OCI-LY3 (cell line): ENCODE data around the gene MYLIP.

Experiments
- H2AFZ ChIP-seq: fragments of 200-600, 300-600 bp; shearing (Covaris generic); 2 replicates; pipeline ENCODE4 v1.6.0; 2014; ENCODE audit warnings: antibody characterized with exemption, low read depth, low read length
- H3K27ac ChIP-seq: fragments of 200-600, 300-600 bp; sonication (generic); 2 replicates; pipeline ENCODE4 v1.5.1; 2014; ENCODE audit warnings: mild to moderate bottlenecking, low read length, moderate library complexity, mixed read lengths
- H3K27me3 ChIP-seq: fragments of 200-600, 300-600 bp; sonication (generic); 2 replicates; pipeline ENCODE4 v1.6.1; 2014; ENCODE audit warnings: low read depth, low read length, mixed read lengths
- H3K36me3 ChIP-seq: fragments of 200-600, 300-600 bp; sonication (generic); replicated peaks from 2 replicates; pipeline ENCODE3; 2014; ENCODE audit warnings: low read depth, low read length, mixed read lengths
- H3K4me1 ChIP-seq: fragments of 300-600, 200-600 bp; sonication (generic); 2 replicates; pipeline ENCODE4 v1.6.1; 2014; ENCODE audit warnings: low read length, mixed read lengths
- H3K4me2 ChIP-seq: fragments of 200-600, 300-600 bp; sonication (generic); 2 replicates; pipeline ENCODE4 v1.6.1; 2014; ENCODE audit warnings: low read length, mixed read lengths
- H3K4me3 ChIP-seq: fragments of 300-600, 200-600 bp; sonication (generic); 2 replicates; pipeline ENCODE4 v1.5.1; 2014; ENCODE audit warnings: antibody characterized with exemption, mild to moderate bottlenecking, low read length, moderate library complexity
- H3K79me2 ChIP-seq: fragments of 300-600, 200-600 bp; shearing (Covaris generic); 2 replicates; pipeline ENCODE4 v1.6.1; 2014; ENCODE audit warnings: mild to moderate bottlenecking, low read length, mixed read lengths
- H3K9ac ChIP-seq: fragments of 300-600, 200-600 bp; shearing (Covaris generic); 2 replicates; pipeline ENCODE4 v1.6.0; 2014; ENCODE audit warnings: mild to moderate bottlenecking, low read length, moderate library complexity
- H3K9me3 ChIP-seq: fragments of 200-600, 300-600 bp; shearing (Covaris generic); 2 replicates; pipeline ENCODE4 v1.6.1; 2014; ENCODE audit warnings: low read length, mixed read lengths; ENCODE audit not compliant: insufficient read depth
- H4K20me1 ChIP-seq: fragments of 200-600, 300-600 bp; sonication (generic); 2 replicates; pipeline ENCODE4 v1.6.1; 2016; ENCODE audit warnings: low read length, mixed read lengths; ENCODE audit not compliant: insufficient read depth
- EZH2phosphoT487 ChIP-seq: fragments of 200-600 bp; shearing (Covaris generic); IDR thresholded peaks from 2 replicates; pipeline ENCODE4 v1.6.1; 2018; ENCODE audit warnings: antibody characterized with exemption, mixed run types, low read depth
- TF ChIP-seq, protein P1 (sequence below): fragments of 200-600, 300-600 bp; sonication (generic); IDR thresholded peaks from 2 replicates; pipeline ENCODE4 v1.5.1; 2014; ENCODE audit warnings: antibody characterized with exemption, low read length, low read depth

The MYLIP gene

DNA sequence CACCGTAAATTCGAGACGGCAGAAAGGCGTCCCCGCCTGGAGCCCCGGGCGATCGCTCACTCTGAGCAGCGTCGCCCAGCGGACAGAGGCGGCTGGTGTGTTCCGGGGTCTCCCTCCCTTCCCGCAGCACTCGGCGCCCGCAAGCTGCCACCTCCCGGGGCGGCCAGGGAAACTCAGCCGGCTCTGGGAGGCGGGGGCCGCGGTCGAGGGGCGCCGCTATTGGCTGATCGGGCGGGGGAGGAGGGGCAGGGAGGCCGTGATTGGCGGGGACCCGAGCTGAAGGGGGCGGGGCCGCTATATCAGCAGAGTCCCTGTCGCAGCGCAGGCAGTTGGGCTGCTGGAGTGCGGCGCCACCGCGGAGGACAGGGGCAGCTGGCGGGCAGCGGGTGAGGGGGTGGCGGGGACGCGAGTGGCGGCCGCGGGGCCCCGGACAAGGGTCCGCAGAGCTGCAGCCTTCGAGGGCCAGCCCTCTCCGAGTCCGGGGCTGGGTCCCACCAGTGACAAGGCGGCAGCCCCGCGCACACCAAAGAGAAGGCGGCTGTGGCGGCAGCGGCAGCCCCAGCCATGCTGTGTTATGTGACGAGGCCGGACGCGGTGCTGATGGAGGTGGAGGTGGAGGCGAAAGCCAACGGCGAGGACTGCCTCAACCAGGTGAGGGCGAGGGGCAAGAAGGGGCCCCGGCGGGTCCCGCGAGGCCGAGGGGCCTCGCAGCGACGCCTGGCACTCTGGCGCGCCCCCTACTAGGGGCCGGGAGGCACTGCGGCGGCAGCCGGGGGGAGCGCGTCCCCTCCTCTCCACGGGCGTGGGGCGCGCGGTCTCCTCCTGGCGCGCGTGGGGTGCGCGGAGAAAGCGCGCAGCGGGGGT is at the start of gene MYLIP:
MYLIP (plus strand) TSS at position 328 of the 864 bp plus-strand sequence; CDS start at position 565, 237 bp downstream.
- Histone ChIP-seq H3K9me3 (no peaks in the 10 kb centered on the region), H4K20me1 (peaks cover 36% of the 10 kb centered on the region), H3K4me3 (peak within 1 kb of the TSS; percentile 93), H3K36me3 (peaks cover 11% of the 10 kb centered on the region), H3K27me3 (peaks cover 13% of the 10 kb centered on the region), H3K27ac (no peak within 1 kb of the TSS), H3K9ac (peak within 1 kb of the TSS; percentile 86), H3K4me1 (peaks cover 19% of the 10 kb centered on the region), H2AFZ (peak within 1 kb of the TSS; percentile 95; the same call in 1 of the 2 replicates), H3K4me2 (peak within 1 kb of the TSS; percentile 80), H3K79me2 (peaks cover 10% of the 10 kb centered on the region; the same call in 1 of the 2 replicates)
- TF ChIP-seq, protein P1, sequence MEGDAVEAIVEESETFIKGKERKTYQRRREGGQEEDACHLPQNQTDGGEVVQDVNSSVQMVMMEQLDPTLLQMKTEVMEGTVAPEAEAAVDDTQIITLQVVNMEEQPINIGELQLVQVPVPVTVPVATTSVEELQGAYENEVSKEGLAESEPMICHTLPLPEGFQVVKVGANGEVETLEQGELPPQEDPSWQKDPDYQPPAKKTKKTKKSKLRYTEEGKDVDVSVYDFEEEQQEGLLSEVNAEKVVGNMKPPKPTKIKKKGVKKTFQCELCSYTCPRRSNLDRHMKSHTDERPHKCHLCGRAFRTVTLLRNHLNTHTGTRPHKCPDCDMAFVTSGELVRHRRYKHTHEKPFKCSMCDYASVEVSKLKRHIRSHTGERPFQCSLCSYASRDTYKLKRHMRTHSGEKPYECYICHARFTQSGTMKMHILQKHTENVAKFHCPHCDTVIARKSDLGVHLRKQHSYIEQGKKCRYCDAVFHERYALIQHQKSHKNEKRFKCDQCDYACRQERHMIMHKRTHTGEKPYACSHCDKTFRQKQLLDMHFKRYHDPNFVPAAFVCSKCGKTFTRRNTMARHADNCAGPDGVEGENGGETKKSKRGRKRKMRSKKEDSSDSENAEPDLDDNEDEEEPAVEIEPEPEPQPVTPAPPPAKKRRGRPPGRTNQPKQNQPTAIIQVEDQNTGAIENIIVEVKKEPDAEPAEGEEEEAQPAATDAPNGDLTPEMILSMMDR, result peak; percentile 62
- no peak for TF ChIP-seq EZH2phosphoT487

DNA sequence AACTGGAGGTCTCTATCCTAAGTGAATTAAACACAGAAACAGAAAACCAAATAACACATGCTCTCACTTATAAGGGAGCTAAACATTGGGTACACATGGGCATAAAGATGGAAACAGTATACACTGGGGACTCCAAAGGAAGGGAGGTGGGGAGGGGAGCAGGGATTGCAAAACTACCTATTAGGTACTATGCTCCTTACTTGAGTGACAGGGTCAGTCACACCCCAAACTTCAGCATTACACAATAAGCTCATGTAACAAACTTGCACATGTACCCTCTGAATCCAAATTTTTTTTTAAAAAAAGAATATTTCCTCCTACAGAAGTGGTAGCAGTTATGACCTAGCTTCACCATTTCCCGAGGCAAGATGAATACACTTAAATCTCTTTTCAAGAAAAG is 49.5 kb upstream of the MYLIP start:
- H3K4me1 ChIP-seq, result peaks cover 6% of the 10 kb centered on the region
- H3K27me3 ChIP-seq, result no peaks in the 10 kb centered on the region
- H4K20me1 ChIP-seq, result no peaks in the 10 kb centered on the region
- H3K9ac ChIP-seq, result no peak overlapping the region
- TF ChIP-seq, protein P1, result no peak
- TF ChIP-seq EZH2phosphoT487, result no peak
- H3K79me2 ChIP-seq, result no peaks in the 10 kb centered on the region
- no peak overlapping the region for H2AFZ ChIP-seq
- no peaks in the 10 kb centered on the region for H3K36me3 ChIP-seq
- H3K4me2 ChIP-seq, result no peak overlapping the region
- no peak overlapping the region for H3K4me3 ChIP-seq
- H3K9me3 ChIP-seq, result no peaks in the 10 kb centered on the region
- H3K27ac ChIP-seq, result no peak overlapping the region

DNA sequence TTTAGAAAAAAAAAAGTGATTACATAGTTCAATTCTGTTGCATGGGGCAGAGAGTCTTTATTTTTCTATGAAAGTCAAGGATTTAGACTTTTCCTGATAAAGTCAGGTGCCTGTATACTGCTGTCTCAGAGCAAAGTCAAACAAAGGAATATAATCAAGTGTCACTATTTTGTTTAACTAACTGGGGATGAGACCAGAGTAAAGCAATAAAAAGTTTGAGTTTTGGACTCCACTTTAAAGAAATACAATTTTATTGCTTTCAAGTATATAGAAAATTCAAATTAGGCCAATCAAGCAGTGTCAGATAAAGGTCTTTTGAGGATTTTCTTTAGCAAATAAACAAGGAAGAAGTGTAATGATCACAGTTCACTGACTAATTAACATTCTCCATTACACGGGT is 48.7 kb upstream of the MYLIP start:
- no peak for TF ChIP-seq EZH2phosphoT487
- TF ChIP-seq, protein P1, result no peak
- Histone ChIP-seq H3K27me3 (no peaks in the 10 kb centered on the region), H3K4me1 (peaks cover 6% of the 10 kb centered on the region), H2AFZ (no peak overlapping the region), H3K9ac (no peak overlapping the region), H3K36me3 (no peaks in the 10 kb centered on the region), H4K20me1 (no peaks in the 10 kb centered on the region), H3K27ac (no peak overlapping the region), H3K4me3 (no peak overlapping the region), H3K4me2 (no peak overlapping the region), H3K79me2 (no peaks in the 10 kb centered on the region), H3K9me3 (no peaks in the 10 kb centered on the region)

DNA sequence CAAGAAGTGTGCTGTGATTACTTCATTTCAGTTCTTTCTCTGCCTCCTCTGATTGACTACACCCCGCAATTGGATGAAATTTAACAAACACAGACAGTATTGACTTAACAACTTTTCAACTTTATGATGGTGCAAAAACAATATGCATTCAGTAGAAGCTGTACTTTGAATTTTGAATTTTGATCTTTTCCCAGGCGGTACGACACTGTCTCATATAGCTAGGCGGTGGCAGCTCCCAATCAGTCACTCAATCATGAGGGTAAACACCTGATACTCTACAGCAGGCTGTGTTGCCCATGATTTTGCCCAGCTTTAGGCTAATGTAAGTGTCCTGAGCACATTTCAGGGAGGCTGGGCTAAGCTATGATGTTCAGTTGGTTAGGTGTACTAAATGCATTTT is 47.6 kb upstream of the MYLIP start:
- Histone ChIP-seq H3K36me3 (no peaks in the 10 kb centered on the region), H3K27me3 (no peaks in the 10 kb centered on the region), H2AFZ (no peak overlapping the region), H3K27ac (no peak overlapping the region), H3K9ac (no peak overlapping the region), H3K4me3 (no peak overlapping the region), H3K4me2 (no peak overlapping the region), H4K20me1 (no peaks in the 10 kb centered on the region), H3K4me1 (peaks cover 6% of the 10 kb centered on the region), H3K79me2 (no peaks in the 10 kb centered on the region), H3K9me3 (no peaks in the 10 kb centered on the region)
- TF ChIP-seq, protein P1, result no peak
- TF ChIP-seq EZH2phosphoT487, result no peak
